Measurements from ENCODE around the gene LIMK1. TPM values are rescaled to one million over a fixed set of nuclear protein-coding genes. Genes with fewer than 3 reads are reported as not detected.

Gene LIMK1
- total and polyA plus RNA-seq, 7 donors, result 12.0 to 95.8 (median 28.7) TPM

DNA sequence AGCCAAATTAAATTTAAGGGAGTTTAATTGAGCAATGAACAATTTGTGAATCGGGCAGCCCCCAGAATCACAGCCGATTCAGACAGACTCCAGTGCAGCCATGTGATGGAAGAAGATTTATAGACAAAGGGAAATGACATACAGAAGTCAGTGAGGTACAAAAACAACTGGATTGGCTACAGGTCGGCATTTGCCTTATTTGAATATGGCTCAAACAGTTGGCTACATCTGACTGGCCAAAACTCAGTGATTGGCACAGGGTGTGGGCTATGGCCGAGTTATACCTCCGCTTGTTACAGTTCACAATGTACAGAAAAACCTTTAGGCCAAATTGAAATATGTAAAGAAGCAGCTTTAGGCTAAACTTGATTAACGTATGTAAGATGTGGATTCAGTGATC is 59.8 kb downstream of the LIMK1 start:
- ATAC-seq, result no peak
- H3K9me3 ChIP-seq, result no peaks in the 10 kb centered on the region
- TF ChIP-seq, protein P1, sequence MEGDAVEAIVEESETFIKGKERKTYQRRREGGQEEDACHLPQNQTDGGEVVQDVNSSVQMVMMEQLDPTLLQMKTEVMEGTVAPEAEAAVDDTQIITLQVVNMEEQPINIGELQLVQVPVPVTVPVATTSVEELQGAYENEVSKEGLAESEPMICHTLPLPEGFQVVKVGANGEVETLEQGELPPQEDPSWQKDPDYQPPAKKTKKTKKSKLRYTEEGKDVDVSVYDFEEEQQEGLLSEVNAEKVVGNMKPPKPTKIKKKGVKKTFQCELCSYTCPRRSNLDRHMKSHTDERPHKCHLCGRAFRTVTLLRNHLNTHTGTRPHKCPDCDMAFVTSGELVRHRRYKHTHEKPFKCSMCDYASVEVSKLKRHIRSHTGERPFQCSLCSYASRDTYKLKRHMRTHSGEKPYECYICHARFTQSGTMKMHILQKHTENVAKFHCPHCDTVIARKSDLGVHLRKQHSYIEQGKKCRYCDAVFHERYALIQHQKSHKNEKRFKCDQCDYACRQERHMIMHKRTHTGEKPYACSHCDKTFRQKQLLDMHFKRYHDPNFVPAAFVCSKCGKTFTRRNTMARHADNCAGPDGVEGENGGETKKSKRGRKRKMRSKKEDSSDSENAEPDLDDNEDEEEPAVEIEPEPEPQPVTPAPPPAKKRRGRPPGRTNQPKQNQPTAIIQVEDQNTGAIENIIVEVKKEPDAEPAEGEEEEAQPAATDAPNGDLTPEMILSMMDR (IDR thresholded peaks at IDR 0.05), result no peak

DNA sequence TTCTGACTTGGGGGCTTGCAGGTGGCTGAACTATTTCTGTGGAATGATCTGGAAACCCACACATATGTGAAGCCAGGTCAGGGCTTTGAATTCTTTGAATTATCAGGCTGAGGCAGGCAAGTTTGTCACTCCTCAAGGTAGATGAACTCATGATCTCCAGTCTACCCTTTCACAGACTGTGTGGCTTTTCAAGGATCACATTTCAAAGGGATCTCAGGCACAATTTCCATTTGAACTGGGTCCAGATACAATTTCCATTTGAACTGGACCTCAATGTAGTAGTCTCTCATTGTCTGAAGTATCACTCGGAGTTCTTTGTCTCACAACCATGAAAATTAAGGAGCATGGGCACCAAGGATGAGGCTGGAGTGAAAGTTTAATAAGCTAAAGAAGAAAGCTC is 64.9 kb downstream of the LIMK1 start:
- H3K4me3 ChIP-seq, result no peak overlapping the region
- H3K36me3 ChIP-seq (ENCODE audit: insufficient read depth in 1 of 2, low read depth in 1 of 2), result no peaks in the 10 kb centered on the region
- ATAC-seq, result no peak
- no peak for DNase-seq
- intact Hi-C loops (cut with DNase I), result no loop called here
- no peaks in the 10 kb centered on the region for H3K4me1 ChIP-seq
- H3K9me3 ChIP-seq, result no peaks in the 10 kb centered on the region
- TF ChIP-seq, protein P1 (IDR thresholded peaks at IDR 0.05), result no peak
- no peaks in the 10 kb centered on the region for H3K27me3 ChIP-seq (ENCODE audit: insufficient read depth in 3 of 3, low read length in 2 of 3)
- 80 to 83% (median 80%) methylated on average over 1 of the region's 1 CpG for WGBS, 3 donors
- H3K27ac ChIP-seq, result no peak overlapping the region

More for the DNA sequence above, 59.8 kb downstream of the LIMK1 start:
- WGBS, 3 donors, result 60 to 67% (median 67%) methylated on average over 6 of the region's 6 CpGs
- DNase-seq, result no peak
- Histone ChIP-seq H3K27ac (no peak overlapping the region), H3K36me3 (ENCODE audit: insufficient read depth in 1 of 2, low read depth in 1 of 2) (no peaks in the 10 kb centered on the region), H3K27me3 (ENCODE audit: insufficient read depth in 3 of 3, low read length in 2 of 3) (no peaks in the 10 kb centered on the region), H3K4me3 (no peak overlapping the region), H3K4me1 (no peaks in the 10 kb centered on the region)
- intact Hi-C loops (cut with DNase I), result no loop called here

DNA sequence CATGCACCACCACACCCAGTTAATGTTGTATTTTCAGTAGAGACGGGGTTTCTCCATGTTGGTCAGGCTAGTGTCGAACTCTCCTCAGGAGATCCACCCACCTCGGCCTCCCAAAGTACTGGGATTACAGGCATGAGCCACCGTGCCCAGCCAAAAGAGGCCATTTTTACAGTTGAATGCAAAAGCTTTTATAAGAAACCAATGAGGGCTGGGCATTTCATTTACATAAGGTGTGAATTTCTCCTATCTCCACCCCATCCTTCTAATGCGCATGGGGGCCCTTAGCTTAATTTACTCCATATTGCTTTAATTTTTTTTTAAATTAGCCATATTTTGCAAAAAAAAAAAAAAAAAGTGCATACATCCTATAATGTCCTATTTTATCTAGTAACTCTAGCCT is 65.5 kb downstream of the LIMK1 start:
- DNase-seq (no peak), ATAC-seq (no peak)
- 93 to 95% (median 95%) methylated on average over 5 of the region's 5 CpGs for WGBS, 3 donors
- Histone ChIP-seq H3K9me3 (no peaks in the 10 kb centered on the region), H3K4me3 (no peak overlapping the region), H3K27ac (no peak overlapping the region), H3K4me1 (no peaks in the 10 kb centered on the region), H3K27me3 (ENCODE audit: insufficient read depth in 3 of 3, low read length in 2 of 3) (no peaks in the 10 kb centered on the region), H3K36me3 (ENCODE audit: insufficient read depth in 1 of 2, low read depth in 1 of 2) (no peaks in the 10 kb centered on the region)
- intact Hi-C loops (cut with DNase I), result no loop called here
- TF ChIP-seq, protein P1 (IDR thresholded peaks at IDR 0.05), result no peak

DNA sequence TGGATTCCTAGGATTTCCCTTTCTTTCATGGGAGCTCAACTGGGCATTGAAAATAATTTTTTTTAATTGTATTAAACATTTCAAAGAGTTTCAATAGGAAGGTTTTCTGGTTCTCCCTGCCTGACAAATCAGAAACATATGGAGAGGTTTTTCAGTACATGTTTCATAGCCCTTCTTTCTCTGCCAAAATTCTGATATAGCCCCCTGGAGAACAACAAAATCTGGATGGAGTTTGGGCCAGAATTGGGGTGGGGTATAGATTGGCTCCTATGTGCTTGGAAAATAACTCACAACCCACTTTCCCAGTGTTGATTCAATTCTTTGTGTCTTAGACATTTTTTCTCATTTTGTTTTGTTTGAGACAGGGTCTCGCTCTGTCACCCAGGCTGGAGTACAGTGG is 66.0 kb downstream of the LIMK1 start:
- intact Hi-C loops (cut with DNase I), result no loop called here
- Histone ChIP-seq H3K9me3 (no peaks in the 10 kb centered on the region), H3K27me3 (ENCODE audit: insufficient read depth in 3 of 3, low read length in 2 of 3) (no peaks in the 10 kb centered on the region), H3K36me3 (ENCODE audit: insufficient read depth in 1 of 2, low read depth in 1 of 2) (no peaks in the 10 kb centered on the region), H3K4me3 (no peak overlapping the region), H3K27ac (no peak overlapping the region), H3K4me1 (no peaks in the 10 kb centered on the region)
- DNase-seq (no peak), ATAC-seq (no peak)
- TF ChIP-seq, protein P1 (IDR thresholded peaks at IDR 0.05), result no peak
- 94 to 100% (median 98%) methylated on average over 1 of the region's 1 CpG for WGBS, 3 donors

DNA sequence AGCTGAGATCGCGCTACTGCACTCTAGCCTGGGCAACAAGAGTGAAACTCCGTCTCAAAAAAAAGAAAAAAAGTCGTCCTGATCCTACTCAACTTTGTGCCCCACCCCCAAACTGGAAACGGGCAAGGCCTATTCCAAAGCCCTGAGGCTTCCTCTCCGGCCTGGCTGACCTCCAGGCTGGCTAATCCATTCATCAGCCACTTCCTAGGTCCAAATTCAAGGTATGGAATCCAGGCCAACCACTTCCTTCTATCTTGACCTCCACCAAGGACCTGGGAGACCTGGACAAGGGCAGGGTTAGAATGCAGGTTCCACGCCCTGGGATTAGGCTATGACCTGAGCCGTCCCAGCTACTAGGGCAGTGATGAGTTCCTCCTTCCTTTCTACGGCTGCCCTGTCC is 70.1 kb downstream of the LIMK1 start:
- Histone ChIP-seq H3K4me1 (no peaks in the 10 kb centered on the region), H3K36me3 (ENCODE audit: insufficient read depth in 1 of 2, low read depth in 1 of 2) (no peaks in the 10 kb centered on the region), H3K27me3 (ENCODE audit: insufficient read depth in 3 of 3, low read length in 2 of 3) (no peaks in the 10 kb centered on the region), H3K4me3 (no peak overlapping the region), H3K27ac (no peak overlapping the region), H3K9me3 (no peaks in the 10 kb centered on the region)
- ATAC-seq, result no peak
- TF ChIP-seq, protein P1 (IDR thresholded peaks at IDR 0.05), result no peak
- intact Hi-C loops (cut with DNase I), result no loop called here
- WGBS, 3 donors, result 75 to 80% (median 78%) methylated on average over 9 of the region's 9 CpGs
- no peak for DNase-seq

Measured in psoas muscle (tissue), 8 donors.